Head of caudate nucleus (tissue), 42 donors: ENCODE data around the gene FRK.
"Not testable (repeated sequence)": the region's sequence is repeated elsewhere in the genome, so short reads cannot be mapped to it uniquely, and the experiment has no call there.

Experiments
- DNase-seq, 42 donors: peaks; one replicate each; pipeline versions ENCODE4 v3.0.0 to v3.0.0-alpha.2; 2020 to 2021; ENCODE audit warnings: mixed read lengths in 7 of 42
- intact Hi-C: fragments of 100-400 bp; cut with DNase I; formaldehyde crosslinking; loops from one replicate; pipeline ENCODE4 v1.15.0; 2022

FRK gene

GRCh38 chr6:116046272-116046671 is 14.4 kb downstream of the FRK start:
- DNase-seq, intact Hi-C loops: not testable (repeated sequence)

GRCh38 chr6:116041934-116042333 is 18.8 kb downstream of the FRK start:
- DNase-seq, result no peak
- intact Hi-C loops, result no loop called here

- no peak for DNase-seq
- intact Hi-C loops, result no loop called here
These were observed 19.7 kb downstream of the FRK start for GRCh38 chr6:116040993-116041392.

GRCh38 chr6:116036885-116037284 is 23.8 kb downstream of the FRK start:
- DNase-seq, result no peak
- intact Hi-C loops, result no loop called here

- intact Hi-C loops, result no loop called here
- no peak for DNase-seq
These were observed 24.5 kb downstream of the FRK start for GRCh38 chr6:116036075-116036773.

GRCh38 chr6:116035616-116036015 is 25.1 kb downstream of the FRK start:
- no peak for DNase-seq
- intact Hi-C loops, result no loop called here

- intact Hi-C loops, result no loop called here
- DNase-seq, result peak in 1 of 42 donors; percentile 30
These were observed 26.4 kb downstream of the FRK start for GRCh38 chr6:116034327-116034726.

GRCh38 chr6:116033687-116034303 is 26.9 kb downstream of the FRK start:
- no peak for DNase-seq
- intact Hi-C loops, result no loop called here

GRCh38 chr6:116030770-116031169 is 29.9 kb downstream of the FRK start:
- DNase-seq, result no peak
- intact Hi-C loops, result no loop called here

- intact Hi-C loops, result no loop called here
- no peak for DNase-seq
These were observed 31.2 kb downstream of the FRK start for GRCh38 chr6:116029535-116029934.

GRCh38 chr6:116028233-116028632 is 32.5 kb downstream of the FRK start:
- intact Hi-C loops, result no loop called here
- DNase-seq, result no peak

GRCh38 chr6:116027801-116028200 is 32.9 kb downstream of the FRK start:
- no peak for DNase-seq
- intact Hi-C loops, result no loop called here

- intact Hi-C loops, result no loop called here
- no peak for DNase-seq
These were observed 35.3 kb downstream of the FRK start for GRCh38 chr6:116025405-116025804.

- DNase-seq, result no peak
- intact Hi-C loops, result no loop called here
These were observed 37.7 kb downstream of the FRK start for GRCh38 chr6:116022841-116023445.

GRCh38 chr6:116020738-116021137 is 40.0 kb downstream of the FRK start:
- DNase-seq, result no peak
- intact Hi-C loops, result no loop called here

GRCh38 chr6:116019428-116019827 is 41.3 kb downstream of the FRK start:
- intact Hi-C loops, result no loop called here
- DNase-seq, result no peak

- DNase-seq, result no peak
- intact Hi-C loops, result no loop called here
These were observed 41.7 kb downstream of the FRK start for GRCh38 chr6:116018976-116019375.

- no peak for DNase-seq
- intact Hi-C loops, result no loop called here
These were observed 43.0 kb downstream of the FRK start for GRCh38 chr6:116017546-116018295.

GRCh38 chr6:116016846-116017545 is 43.7 kb downstream of the FRK start:
- intact Hi-C loops, result no loop called here
- DNase-seq, result peak in 2 of 42 donors; percentile 29 to 47
